GM21515 (cell line): ENCODE measurements around the gene PTPN13.

Experiments used
- ATAC-seq: cut with Tn5 transposase; IDR thresholded peaks from one replicate; pipeline ENCODE4 v1.9.1; 2021; ENCODE audit not compliant: unreplicated experiment

Gene PTPN13

GRCh38 chr4:86815653-86816052 lies 221.5 kb downstream of the PTPN13 start:
- ATAC-seq = no peak

DNA sequence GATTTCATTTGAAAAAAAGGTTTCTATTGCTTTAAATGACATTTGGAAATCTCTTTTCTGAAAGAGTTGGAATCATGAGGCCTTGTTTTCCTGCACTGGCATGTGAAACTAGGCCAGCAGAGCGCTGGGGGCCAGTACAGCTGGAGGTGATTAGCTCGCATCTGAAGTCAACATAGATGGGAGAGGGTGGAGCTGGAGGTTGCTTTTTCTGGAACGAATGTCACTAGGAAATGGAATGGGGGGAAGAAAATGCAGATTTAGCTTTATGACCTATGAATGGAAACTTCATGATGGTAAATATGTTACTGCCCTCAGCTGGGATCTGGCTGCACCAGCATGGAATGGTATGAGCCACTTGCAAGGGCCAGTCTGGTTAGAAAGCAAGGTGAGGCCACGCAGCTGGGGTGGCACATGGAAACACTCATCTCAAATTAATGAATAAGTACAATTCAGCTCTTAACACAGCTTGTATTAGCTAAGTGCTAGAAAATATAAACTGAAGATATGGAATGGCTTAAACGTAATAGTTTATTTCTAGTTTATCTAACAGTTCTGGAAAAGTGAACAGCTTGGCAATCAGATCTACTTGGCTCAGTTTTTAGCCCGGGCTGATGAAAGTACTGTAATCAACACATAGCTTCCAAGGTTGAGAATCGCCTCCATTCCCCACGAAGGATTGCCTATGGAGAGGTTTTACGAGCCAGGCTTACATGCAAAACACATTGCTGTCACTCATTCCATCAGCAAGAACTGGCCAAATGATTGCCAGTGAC lies 222.6 kb downstream of the PTPN13 start:
- no peak for ATAC-seq

DNA sequence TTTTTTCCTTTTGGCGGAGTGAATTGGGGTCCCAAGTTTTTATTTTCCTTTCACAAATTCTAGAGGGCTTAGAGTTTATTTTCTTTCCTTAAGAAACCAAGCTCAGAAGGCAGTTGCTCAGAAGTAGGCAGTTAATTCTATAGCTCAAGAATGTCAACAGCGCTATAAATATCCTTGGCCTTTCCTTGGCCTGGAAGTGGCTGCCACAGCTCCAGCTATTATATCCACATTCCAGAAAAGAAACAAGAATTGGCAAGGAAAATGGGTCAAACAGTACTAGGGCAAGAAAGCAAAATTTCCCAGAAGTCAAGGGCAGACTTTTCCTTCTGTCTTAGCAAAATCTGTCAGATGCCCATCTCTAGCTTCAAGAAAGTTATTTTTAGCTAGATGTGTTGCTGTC lies 224.1 kb downstream of the PTPN13 start:
- ATAC-seq = no peak

DNA sequence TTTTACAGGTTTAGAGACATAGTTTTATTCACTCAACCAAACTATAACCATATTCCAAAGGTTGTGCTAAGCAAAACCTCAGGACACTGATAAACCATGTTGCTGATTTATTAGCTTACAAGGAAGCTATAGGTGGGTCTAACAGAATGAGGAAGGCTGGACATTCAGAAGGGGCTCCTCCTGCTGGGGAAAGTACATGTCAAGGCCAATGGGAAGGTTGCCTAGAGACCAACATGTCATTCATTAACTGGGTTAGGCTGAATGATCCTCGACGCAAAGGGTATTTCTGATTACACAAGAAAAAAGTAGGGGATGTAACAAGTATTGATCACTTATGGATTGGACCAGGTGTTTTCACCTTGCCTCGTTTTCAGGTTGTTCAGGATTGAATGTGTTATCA lies 224.7 kb downstream of the PTPN13 start:
- no peak for ATAC-seq

- no peak for ATAC-seq
Observed at GRCh38 chr4:86819561-86819960, 225.4 kb downstream of the PTPN13 start.

- no peak for ATAC-seq
Observed at GRCh38 chr4:86821151-86821550, 227.0 kb downstream of the PTPN13 start.

DNA sequence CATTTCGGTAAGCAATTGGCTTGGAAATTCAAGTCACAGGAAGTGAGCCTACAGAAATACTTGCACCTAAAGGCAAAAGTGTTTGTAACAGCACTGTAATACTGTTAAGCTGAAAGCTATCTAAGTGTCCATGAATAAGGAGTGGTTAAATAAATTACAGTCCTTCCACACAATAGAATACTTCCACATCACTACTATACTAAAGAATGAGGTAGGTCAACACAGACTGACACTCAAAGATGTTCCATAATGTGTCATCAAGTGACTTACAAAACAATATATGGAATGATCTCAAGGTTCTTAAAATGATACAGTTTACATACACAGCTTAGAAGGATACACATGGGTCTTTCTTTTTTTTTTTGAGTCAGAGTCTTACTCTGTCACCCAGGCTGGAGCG lies 228.0 kb downstream of the PTPN13 start:
- no peak for ATAC-seq

DNA sequence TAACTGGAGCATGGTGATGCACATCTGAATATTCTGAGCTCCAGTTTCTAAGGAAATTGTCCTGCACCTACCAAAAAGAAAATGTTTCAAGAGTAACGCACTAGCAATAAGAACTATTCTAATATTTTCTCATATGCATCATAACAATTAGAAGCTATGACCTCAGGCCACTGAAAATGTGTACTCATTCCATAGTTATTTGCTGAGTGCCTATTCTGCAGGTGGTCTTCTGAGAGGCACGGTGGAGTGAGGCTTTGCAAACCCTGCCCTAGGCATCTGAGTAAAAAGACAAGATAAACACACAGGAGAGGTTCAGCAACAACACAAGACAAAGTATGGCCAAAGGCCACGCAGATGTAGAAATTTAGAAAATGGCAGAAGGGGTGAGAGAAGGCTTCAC lies 231.4 kb downstream of the PTPN13 start:
- ATAC-seq = no peak

- no peak for ATAC-seq
Observed at GRCh38 chr4:86831262-86832130, 237.4 kb downstream of the PTPN13 start.

GRCh38 chr4:86833615-86834014 lies 239.5 kb downstream of the PTPN13 start:
- ATAC-seq = no peak

GRCh38 chr4:86834901-86835300 lies 240.8 kb downstream of the PTPN13 start:
- ATAC-seq = no peak

DNA sequence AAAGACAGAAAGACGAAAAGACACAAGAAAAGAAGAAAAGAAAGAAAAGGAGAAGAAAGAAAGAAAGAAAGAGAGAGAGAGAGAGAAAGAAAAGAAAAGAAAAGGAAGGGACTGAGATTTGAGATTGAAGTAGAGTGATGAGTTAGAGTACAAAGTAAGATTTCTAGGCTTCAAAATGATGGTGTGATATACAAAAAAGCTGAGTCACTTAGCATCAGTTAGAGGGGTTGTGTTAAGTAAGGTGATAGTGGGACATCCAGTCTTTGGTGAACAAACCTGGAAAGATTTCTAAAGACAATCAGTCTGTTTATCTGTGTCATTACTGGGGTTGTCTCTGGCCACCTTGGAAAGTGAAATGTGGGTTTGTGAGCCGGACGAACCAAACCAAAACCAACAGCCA lies 241.6 kb downstream of the PTPN13 start:
- ATAC-seq = no peak

- no peak for ATAC-seq
Observed at GRCh38 chr4:86837691-86838503, 243.8 kb downstream of the PTPN13 start.

- no peak for ATAC-seq
Observed at GRCh38 chr4:86840858-86841257, 246.7 kb downstream of the PTPN13 start.

DNA sequence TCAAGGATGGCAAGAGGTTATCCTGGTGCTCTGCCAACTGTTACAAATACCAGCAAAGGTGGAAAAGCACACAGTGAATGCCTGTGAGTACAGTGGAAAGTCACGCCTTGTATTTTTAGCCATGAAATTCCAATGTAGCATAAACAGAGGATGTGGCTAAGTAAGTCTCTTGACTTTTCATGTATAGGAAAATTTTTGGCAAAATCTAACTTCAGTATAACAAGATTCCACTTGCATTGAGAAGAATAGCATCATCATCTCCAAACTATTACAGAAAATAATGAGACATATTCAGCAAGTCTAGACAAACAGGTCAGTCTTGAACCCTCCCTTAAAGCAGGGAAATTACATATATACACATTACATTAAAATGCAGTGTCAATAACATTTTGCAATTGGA lies 247.2 kb downstream of the PTPN13 start:
- no peak for ATAC-seq

- ATAC-seq = no peak
Observed at GRCh38 chr4:86845593-86845992, 251.5 kb downstream of the PTPN13 start.

GRCh38 chr4:86846921-86847320 lies 252.8 kb downstream of the PTPN13 start:
- ATAC-seq = no peak

DNA sequence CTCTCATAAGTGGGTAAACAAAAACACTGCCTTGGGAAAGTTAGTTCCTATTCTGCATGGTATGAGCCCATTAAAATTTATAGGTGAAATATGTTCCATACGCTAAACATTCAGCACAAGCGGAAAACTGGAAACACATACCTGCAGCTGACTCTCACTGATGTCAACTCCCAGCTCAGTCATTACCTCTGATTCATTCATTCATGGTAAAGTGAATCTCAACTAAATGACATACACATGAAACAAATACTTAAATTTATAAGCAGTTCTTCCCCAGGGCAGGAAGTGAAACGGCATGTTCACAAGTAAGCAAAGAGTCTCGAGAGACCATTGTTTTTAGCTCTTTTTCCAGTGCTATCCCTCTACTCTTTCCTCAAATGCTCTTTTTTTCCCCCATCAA lies 253.5 kb downstream of the PTPN13 start:
- ATAC-seq = no peak

- ATAC-seq = no peak
Observed at GRCh38 chr4:86848136-86848535, 254.0 kb downstream of the PTPN13 start.

DNA sequence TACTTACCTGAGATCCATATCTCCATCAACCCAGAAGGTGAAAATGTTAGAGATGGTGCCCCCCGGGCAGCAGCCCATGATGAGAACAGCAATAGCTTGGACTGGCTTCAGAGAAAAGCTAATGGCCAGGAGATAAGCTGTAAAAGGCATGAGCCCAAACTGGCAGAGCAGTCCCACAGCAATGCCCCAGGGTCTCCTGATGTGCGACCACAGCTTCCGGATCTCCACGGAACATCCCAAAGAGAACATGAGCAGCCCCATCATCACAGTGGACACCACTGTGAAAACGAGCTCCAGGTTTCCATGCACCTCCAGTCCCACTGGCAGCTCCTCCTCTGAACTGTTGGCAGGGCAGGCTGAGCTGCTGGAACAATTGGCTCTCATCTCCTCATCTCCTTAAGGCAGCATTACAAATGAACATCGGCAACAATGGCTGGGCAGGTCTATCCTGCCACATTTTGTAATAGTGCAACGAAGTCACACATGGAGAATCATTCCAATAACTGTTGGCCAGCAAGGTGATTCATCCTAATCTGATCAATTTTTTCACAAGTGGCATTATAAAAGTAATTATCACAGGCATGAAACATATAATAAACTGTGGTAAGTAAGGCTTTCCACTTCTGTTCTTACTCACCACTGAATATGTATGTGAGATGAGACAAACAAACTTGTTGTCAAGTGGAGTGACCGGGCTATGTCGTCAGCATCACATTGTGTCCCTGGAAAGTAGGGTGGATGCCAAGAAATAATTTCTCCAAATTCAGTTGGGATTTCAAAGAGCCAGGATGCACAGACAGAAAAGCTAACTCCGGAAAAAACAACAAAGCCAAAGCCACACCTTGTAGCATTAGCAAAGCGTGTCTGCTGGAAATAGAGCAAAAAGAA lies 254.9 kb downstream of the PTPN13 start, which contains the start of gene SLC10A6:
Gene SLC10A6, minus strand, starts transcription at position 653 of the 888 bp plus-strand sequence. Its CDS starts 269 bp downstream, at position 384.
- no peak for ATAC-seq
